Endothelial cell of coronary artery (primary cell): ENCODE data around the gene RHOT2. TPM values are rescaled to one million over a fixed set of nuclear protein-coding genes. Genes with fewer than 3 reads are reported as not detected.

ENCODE experiments used
- total RNA-seq: library from RNA; depleted of rRNA; stranded (reverse); fragments of >200 nt; gene quantifications from 2 replicates; pipeline ENCODE4 v1.2.3, GENCODE V29; 2014

The RHOT2 gene
- total RNA-seq, 1 donor from 2014 or later, result 29.7 TPM

Other genes starting within 250 kb of the RHOT2 start
- gene RAB11FIP3, start 242.5 kb upstream of the RHOT2 start, total RNA-seq, result 24.6 and 32.8 TPM in 2 replicates
- 26.4 and 38.9 TPM in 2 replicates for gene CAPN15, start 140.4 kb upstream of the RHOT2 start, total RNA-seq
- gene PRR35, start 107.7 kb upstream of the RHOT2 start, total RNA-seq, result not detected in 2 replicates
- gene NHLRC4, start 101.1 kb upstream of the RHOT2 start, total RNA-seq, result 1.0 and 1.3 TPM in 2 replicates
- 24.4 and 28.9 TPM in 2 replicates for gene PIGQ, start 98.2 kb upstream of the RHOT2 start, total RNA-seq
- 9.3 and 10.2 TPM in 2 replicates for gene RAB40C, start 78.1 kb upstream of the RHOT2 start, total RNA-seq
- gene WFIKKN1, start 37.1 kb upstream of the RHOT2 start, total RNA-seq, result 0.09 and 0.19 TPM in 2 replicates
- gene METTL26, start 31.8 kb upstream of the RHOT2 start, total RNA-seq, result 69.7 and 76.9 TPM in 2 replicates
- gene MCRIP2, start 26.3 kb upstream of the RHOT2 start, total RNA-seq, result 16.2 and 19.2 TPM in 2 replicates
- gene WDR90, start 18.8 kb upstream of the RHOT2 start, total RNA-seq, result 10.2 and 12.1 TPM in 2 replicates
- 0.36 and 0.47 TPM in 2 replicates for gene RHBDL1, start 7.5 kb downstream of the RHOT2 start, total RNA-seq
- gene STUB1, start 12.3 kb downstream of the RHOT2 start, total RNA-seq, result 160 and 181 TPM in 2 replicates
- gene JMJD8, start 16.2 kb downstream of the RHOT2 start, total RNA-seq, result 24.8 and 29.7 TPM in 2 replicates
- gene WDR24, start 22.3 kb downstream of the RHOT2 start, total RNA-seq, result 2.9 and 4.3 TPM in 2 replicates
- gene FBXL16, start 37.7 kb downstream of the RHOT2 start, total RNA-seq, result under 0.01 and 0.18 TPM in 2 replicates
- 42.5 and 56.3 TPM in 2 replicates for gene METRN, start 47.0 kb downstream of the RHOT2 start, total RNA-seq
- gene ANTKMT, start 53.0 kb downstream of the RHOT2 start, total RNA-seq, result 22.8 and 26.4 TPM in 2 replicates
- gene CCDC78, start 58.3 kb downstream of the RHOT2 start, total RNA-seq, result 0.45 and 1.1 TPM in 2 replicates
- gene HAGHL, start 59.0 kb downstream of the RHOT2 start, total RNA-seq, result 7.9 and 11.6 TPM in 2 replicates
- 25.8 and 30.8 TPM in 2 replicates for gene CIAO3, start 72.9 kb downstream of the RHOT2 start, total RNA-seq
- not detected in 2 replicates for gene MSLN, start 92.6 kb downstream of the RHOT2 start, total RNA-seq
- 27.3 and 32.4 TPM in 2 replicates for gene RPUSD1, start 120.2 kb downstream of the RHOT2 start, total RNA-seq
- 9.9 and 17.9 TPM in 2 replicates for gene CHTF18, start 120.5 kb downstream of the RHOT2 start, total RNA-seq
- gene GNG13, start 132.6 kb downstream of the RHOT2 start, total RNA-seq, result not detected in 2 replicates